Left colon (tissue), 2 donors: Measurements from ENCODE around the gene ARHGAP33. TPM values are rescaled to one million over a fixed set of nuclear protein-coding genes. Genes with fewer than 3 reads are reported as not detected.
A peak's percentile ranks its signal among the peaks of the same experiment; 100 is the strongest.
"Not testable (repeated sequence)": the region's sequence is repeated elsewhere in the genome, so short reads cannot be mapped to it uniquely, and the experiment has no call there.

ENCODE experiments used
- ATAC-seq: fragments of 200-7000 bp; cut with Tn5 transposase; one replicate; pipeline ENCODE4 v1.9.1; 2020; ENCODE audit warnings: mild to moderate bottlenecking, moderate library complexity
- DNase-seq, 2 donors: peaks; one replicate each; pipeline ENCODE4 v3.0.0-alpha.2; 2020
- intact Hi-C, 2 donors: fragments of 100-400 bp; cut with DNase I in 1 of 2; cut with micrococcal nuclease in 1 of 2; formaldehyde crosslinking; loops; one replicate each; pipeline versions ENCODE4 v1.11.2 to v1.14.0; 2022; cut with DNase I, micrococcal nuclease
- total RNA-seq, 2 donors: library from RNA; stranded (reverse); fragmentation: NEBNext Ultra II Directional; extraction: Animal tissue kit (Norgen Biotek cat#: 25700); gene quantifications; one replicate each; pipeline ENCODE4 v1.2.1, GENCODE V29; 2021
- donor health status: DM: no; HTN: no; CAD: no.
- donor health status: DM: yes; HTN: yes; CAD: no.

The ARHGAP33 gene
- total RNA-seq, 2 donors from 2014 or later = 9.7 to 10.1 TPM

DNA sequence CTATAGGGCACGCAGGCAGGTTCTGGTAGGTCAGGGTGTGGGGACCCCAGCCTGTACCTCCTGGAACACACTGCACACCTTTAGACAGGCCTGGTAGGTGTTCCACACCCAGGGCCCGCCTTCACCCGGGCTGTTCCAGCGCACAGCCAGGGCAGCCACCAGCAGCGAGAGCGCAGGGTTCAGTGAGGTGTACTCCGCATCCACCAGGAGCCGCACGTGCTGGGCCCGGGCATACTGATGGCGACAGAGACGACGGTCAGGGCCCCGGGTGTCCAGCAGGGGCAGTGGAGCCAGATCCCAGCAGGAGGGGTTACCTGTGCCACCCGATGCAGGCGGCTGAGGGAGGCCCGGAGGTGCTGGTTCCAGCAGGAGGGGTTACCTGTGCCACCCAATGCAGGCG is 31.2 kb downstream of the ARHGAP33 start:
- intact Hi-C loops = no loop called here
- DNase-seq (no peak), ATAC-seq (no peak)

DNA sequence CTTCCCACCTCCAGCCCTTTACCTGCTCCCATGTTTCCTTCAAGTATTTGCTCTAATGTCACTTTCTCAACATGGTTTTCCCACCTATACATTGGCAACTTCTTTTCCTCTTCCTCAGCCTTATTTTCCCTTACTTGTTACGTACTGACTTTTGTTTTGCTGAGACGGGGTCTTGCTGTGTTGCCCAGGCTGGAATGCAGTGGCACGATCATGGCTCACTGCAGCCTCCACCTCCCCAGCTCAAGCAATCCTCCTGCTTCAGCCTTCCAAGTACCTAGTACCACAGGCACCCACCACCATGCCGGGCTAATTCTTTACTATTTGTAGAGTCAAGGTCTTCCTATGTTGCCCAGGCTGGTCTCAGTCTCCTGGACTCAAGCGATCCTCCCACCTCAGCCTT is 32.3 kb downstream of the ARHGAP33 start:
- intact Hi-C loops = no loop called here
- no peak for ATAC-seq
- DNase-seq = no peak

DNA sequence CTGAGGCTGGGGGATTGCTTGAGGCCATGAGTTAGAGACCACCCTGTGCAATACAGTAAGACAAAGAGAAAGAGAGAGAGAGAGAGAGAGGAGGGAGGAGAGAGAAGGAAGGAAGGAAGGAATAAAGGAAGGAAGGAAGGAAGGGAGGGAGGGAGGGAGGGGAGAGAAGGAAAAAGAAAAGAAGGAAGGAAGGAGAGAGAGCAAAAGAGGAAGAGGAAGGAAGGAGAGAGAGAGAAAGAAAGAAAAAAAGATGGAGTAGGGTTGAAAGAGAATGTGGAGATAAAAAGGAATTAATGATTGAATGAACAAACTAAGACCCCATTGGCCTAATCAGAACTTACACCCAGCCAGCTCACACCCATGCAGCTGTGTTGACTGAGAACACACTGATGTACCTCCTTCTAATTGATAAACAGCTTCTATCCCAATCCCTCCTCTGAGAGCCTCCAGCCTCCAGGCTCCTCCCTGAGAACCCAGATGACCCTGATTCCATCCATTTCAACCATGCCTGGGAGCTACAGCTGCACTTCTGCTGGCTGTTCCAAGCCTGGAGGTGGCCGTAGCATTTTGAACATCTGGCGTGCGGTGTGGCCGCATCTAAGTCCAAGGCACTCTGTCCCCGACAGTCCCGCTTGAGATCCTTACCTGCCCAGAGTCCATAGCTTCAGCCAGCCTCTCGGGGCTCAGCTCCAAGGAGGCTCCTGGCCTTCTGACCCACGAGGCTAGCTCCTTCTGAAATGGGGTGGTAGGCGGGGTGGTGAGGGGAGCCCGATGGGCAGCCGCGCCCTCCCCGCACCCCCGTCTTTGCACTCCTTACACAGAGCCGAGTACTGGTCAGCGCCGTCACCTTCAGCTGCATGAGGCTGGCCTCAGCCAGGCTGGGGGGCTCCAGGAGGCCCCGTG is 36.2 kb downstream of the ARHGAP33 start:
- intact Hi-C loops = no loop called here
- ATAC-seq (no peak), DNase-seq (no peak)

DNA sequence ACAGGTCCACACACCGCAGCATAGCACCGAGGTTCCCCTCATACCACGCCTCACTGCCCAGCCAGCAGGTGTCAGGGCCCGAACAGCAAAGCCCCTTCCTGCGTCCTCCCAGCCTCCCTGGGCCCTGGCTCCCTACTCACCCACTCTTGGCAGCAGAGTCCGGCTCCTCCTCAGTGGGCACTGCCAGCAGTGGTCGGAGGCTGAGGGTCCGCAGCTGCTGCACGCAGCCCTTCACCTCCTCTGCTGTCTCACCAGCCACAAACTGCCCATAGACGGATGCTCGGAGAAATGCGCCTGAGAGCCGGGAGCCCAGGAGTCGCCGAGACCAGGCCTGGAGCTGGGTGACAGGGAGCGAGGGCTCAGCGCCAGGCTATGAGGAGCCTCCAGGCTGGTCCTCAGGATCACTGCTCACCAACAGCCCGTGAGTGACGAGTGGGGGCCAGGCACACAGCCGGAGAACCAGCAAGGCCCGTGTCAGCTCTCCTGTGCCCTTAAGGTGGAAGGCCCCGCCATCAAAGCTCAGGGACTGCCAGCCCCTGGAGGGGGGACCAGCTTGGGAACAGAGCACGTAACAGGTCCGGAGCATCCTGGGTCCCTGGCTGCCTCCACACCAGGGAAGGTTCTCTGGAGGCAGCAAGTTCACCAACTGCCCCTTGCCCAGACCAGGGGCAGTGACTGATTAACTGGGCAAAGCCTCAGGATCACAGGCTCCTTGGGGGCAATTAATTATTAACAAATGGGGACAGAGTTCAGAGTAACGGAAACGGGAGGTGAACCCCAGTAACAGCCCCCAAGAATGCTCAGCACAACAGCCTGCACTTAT is 37.1 kb downstream of the ARHGAP33 start, which contains the start of gene PRODH2:
Gene PRODH2 (minus strand): TSS at position 626 of the 823 bp plus-strand sequence. CDS start 40 bp downstream, at position 586.
- intact Hi-C loops = no loop called here
- no peak for DNase-seq
- ATAC-seq = no peak

GRCh38 chr19:35813043-35813890 is 37.9 kb downstream of the ARHGAP33 start:
- ATAC-seq (no peak), DNase-seq (no peak)
- intact Hi-C loops = no loop called here

- ATAC-seq = no peak
- DNase-seq = no peak
- intact Hi-C loops = no loop called here
These were observed 40.9 kb downstream of the ARHGAP33 start for GRCh38 chr19:35816262-35816661.

DNA sequence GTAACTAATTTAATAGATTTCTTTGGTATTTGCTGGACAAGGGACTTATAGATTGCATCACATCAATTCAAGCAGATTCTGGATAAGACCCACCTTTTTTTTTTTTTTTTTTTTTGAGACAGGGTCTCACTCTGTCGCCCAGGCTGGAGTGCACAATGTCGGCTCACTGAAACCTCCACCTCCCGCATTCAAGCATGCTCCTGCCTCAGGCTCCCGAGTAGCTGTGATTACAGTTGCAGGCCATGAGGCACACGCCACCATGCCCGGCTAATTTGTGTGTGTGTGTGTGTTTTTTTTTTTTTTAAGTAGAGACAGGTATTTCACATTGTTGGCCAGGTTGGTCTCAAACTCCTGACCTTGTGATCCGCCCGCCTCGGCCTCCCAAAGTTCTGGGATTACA is 41.5 kb downstream of the ARHGAP33 start:
- DNase-seq (no peak), ATAC-seq (no peak)
- intact Hi-C loops = no loop called here

GRCh38 chr19:35818445-35818844 is 43.1 kb downstream of the ARHGAP33 start:
- no peak for DNase-seq
- intact Hi-C loops = no loop called here
- ATAC-seq = no peak

- intact Hi-C loops = no loop called here
- DNase-seq = no peak
- no peak for ATAC-seq
These were observed 47.2 kb downstream of the ARHGAP33 start for GRCh38 chr19:35822579-35822978.

DNA sequence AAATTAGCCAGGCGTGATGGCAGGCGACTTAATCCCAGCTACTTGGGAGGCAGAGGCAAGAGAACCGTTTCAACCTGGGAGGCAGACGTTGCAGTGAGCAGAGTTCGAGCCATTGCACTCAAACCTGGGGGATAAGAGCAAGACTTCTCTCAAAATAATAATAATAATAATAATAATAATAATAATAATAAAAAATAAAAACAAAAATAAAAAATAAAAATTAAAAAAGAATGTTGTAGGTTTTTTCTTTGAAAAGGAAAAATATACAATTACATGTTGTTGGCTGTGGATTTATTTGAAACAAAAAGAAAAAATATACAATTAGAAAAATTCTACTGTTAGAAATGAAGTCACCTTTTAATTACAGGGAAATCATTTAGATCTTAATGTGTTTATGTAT is 48.8 kb downstream of the ARHGAP33 start:
- no peak for ATAC-seq
- DNase-seq = no peak
- intact Hi-C loops = no loop called here

DNA sequence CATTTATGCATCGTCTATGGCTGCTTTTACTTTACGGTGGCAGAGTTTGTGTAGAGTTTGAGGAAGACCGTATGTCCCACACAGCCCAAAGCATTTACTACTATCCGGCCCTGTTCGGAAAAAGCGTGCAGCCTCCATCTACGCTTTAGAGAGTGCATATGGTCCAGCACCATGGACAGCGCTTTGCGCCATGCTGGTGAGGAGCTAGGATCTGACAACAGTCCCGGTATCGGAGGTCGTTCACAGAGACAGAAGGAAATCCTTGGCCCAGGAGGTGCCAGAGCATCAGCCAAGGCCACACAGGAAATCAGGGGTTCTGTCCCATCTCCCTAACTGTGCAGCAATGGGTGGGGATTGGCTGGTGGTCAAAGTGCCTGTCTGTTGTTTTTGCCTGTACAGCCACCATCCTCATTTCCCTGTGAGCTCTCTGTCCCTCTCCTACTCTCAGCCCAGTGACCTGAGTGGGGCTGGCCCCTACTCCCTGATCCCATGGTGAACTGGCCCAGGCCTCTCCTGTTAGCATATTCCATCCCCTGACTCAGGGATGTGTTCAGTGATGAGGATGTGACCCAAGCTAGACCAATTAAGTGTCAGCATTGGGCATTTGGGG is 53.4 kb downstream of the ARHGAP33 start:
- peak; percentile 71 for ATAC-seq
- intact Hi-C loops = no loop called here
- peak; percentile 33 to 79 for DNase-seq

- DNase-seq = no peak
- intact Hi-C loops = no loop called here
- ATAC-seq = no peak
These were observed 55.6 kb downstream of the ARHGAP33 start for GRCh38 chr19:35830986-35831385.

GRCh38 chr19:35832054-35832453 is 56.7 kb downstream of the ARHGAP33 start:
- intact Hi-C loops = no loop called here
- DNase-seq = no peak
- no peak for ATAC-seq

- ATAC-seq (no peak), DNase-seq (no peak)
- intact Hi-C loops = no loop called here
These were observed 58.6 kb downstream of the ARHGAP33 start for GRCh38 chr19:35833972-35834371.

GRCh38 chr19:35836096-35836495 is 60.7 kb downstream of the ARHGAP33 start:
- intact Hi-C loops, ATAC-seq, DNase-seq: not testable (repeated sequence)
